ENCODE results near the gene MT1HL1. TPM values are rescaled to one million over a fixed set of nuclear protein-coding genes. Genes with fewer than 3 reads are reported as not detected.

The MT1HL1 gene
- total RNA-seq, 1 donor from 2014 or later = not detected

- DNase-seq (ENCODE audit: low spot score in 2 of 2) = no peak
- Histone ChIP-seq H3K4me1 (peaks cover 4 to 27% of the 10 kb centered on the region in 2 donors), H3K27me3 (no peaks in the 10 kb centered on the region), H3K4me3 (peak overlapping the region in 1 of 2 donors; percentile 41), H3K27ac (peak overlapping the region; percentile 57 to 77), H3K9me3 (no peaks in the 10 kb centered on the region), H3K36me3 (no peaks in the 10 kb centered on the region)
- TF ChIP-seq CTCF (IDR thresholded peaks at IDR 0.05) = no peak
- intact Hi-C loops (cut with DNase I) = no loop called here
These were observed 27.2 kb upstream of the MT1HL1 start for GRCh38 chr1:237031480-237031879.

DNA sequence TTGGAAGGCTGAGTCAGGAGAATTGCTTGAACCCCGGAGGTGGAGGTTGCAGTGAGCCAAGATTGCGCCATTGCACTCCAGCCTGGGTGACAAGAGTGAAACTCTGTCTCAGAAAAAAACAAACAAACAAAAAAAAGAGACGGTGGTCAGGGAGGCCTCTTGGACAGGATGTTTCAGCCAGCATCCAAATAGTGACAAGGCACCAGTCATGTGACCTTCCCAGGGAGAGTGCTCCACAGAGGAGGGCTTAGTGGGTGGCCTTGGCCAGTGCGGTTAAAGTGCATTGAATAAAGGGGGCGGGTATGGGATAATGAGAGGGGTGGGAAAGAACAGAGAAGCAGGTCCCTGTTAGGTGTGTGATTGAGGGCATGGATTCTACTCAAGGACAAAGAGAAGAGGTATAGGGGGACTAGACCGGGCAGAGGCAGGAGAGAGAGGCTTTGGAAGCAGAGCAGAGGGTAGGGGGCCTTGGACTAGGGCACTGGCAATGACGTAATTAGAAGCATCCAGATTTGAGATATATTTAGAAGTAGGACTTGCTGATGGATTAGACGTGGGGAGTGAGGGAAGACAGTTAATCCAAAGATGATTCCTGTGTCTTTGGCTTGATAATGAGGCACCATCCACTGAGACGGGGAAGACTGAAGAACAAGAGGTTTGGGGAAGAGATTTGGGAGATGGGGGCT is 25.8 kb upstream of the MT1HL1 start:
- Histone ChIP-seq H3K36me3 (no peaks in the 10 kb centered on the region), H3K9me3 (no peaks in the 10 kb centered on the region), H3K27ac (no peak overlapping the region), H3K27me3 (no peaks in the 10 kb centered on the region), H3K4me3 (no peak overlapping the region), H3K4me1 (peaks cover 4 to 27% of the 10 kb centered on the region in 2 donors)
- TF ChIP-seq CTCF (IDR thresholded peaks at IDR 0.05) = no peak
- DNase-seq (ENCODE audit: low spot score in 2 of 2) = no peak
- intact Hi-C loops (cut with DNase I) = no loop called here

- H3K4me3 ChIP-seq = no peak overlapping the region
- no peaks in the 10 kb centered on the region for H3K27me3 ChIP-seq
- no peak overlapping the region for H3K27ac ChIP-seq
- intact Hi-C loops (cut with DNase I) = no loop called here
- H3K36me3 ChIP-seq = no peaks in the 10 kb centered on the region
- no peaks in the 10 kb centered on the region for H3K9me3 ChIP-seq
- DNase-seq (ENCODE audit: low spot score in 2 of 2) = no peak
- no peak for TF ChIP-seq CTCF (IDR thresholded peaks at IDR 0.05)
- peaks cover 4 to 27% of the 10 kb centered on the region in 2 donors for H3K4me1 ChIP-seq
These were observed 25.0 kb upstream of the MT1HL1 start for GRCh38 chr1:237029240-237029639.

DNA sequence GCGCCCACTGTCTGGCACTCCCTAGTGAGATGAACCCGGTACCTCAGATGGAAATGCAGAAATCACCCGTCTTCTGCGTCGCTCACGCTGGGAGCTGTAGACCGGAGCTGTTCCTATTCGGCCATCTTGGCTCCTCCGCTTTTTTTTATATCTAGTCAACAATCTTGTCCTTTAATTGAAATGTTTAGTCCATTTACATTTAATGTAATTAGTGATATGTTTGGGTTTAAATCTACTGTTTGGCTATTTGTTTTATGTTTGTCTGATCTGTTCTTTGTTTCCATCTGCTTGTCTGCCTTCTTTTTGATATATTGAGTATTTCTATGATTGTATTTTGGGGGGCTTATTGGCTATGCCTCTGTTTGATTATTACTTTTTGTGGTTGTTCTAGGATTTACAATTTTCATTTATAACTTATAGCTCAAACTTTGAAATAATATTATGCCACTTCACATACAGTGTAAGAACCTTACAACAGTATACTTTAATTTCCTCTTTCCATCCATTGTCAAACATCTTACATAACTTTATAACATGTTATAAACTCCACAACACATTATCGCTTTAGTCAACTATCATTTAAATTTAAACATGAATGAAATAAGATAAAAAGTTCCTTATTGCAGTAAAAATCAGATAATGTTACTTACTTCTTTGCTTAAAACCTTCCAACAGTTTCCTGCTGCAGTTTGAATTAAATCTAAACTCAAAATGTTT is 21.3 kb upstream of the MT1HL1 start:
- intact Hi-C loops (cut with DNase I) = no loop called here
- no peaks in the 10 kb centered on the region for H3K4me1 ChIP-seq
- no peaks in the 10 kb centered on the region for H3K36me3 ChIP-seq
- H3K9me3 ChIP-seq = no peaks in the 10 kb centered on the region
- H3K27ac ChIP-seq = no peak overlapping the region
- no peaks in the 10 kb centered on the region for H3K27me3 ChIP-seq
- no peak for TF ChIP-seq CTCF (IDR thresholded peaks at IDR 0.05)
- H3K4me3 ChIP-seq = no peak overlapping the region
- DNase-seq (ENCODE audit: low spot score in 2 of 2) = no peak

GRCh38 chr1:237018896-237019295 is 14.7 kb upstream of the MT1HL1 start:
- intact Hi-C loops (cut with DNase I) = loop anchor here (10.0 kb wide), 1 partner anchor 334 kb away; the partner anchor contains the start of gene ACTN2
- no peak for DNase-seq (ENCODE audit: low spot score in 2 of 2)
- no peaks in the 10 kb centered on the region for H3K4me1 ChIP-seq
- no peaks in the 10 kb centered on the region for H3K9me3 ChIP-seq
- no peak overlapping the region for H3K27ac ChIP-seq
- TF ChIP-seq CTCF (IDR thresholded peaks at IDR 0.05) = no peak
- no peaks in the 10 kb centered on the region for H3K27me3 ChIP-seq
- H3K36me3 ChIP-seq = no peaks in the 10 kb centered on the region
- no peak overlapping the region for H3K4me3 ChIP-seq

Measured in ascending aorta (tissue), 2 donors.